ENCODE data around the gene PNRC1. TPM values are rescaled to one million over a fixed set of nuclear protein-coding genes. Genes with fewer than 3 reads are reported as not detected.

The PNRC1 gene
- total and polyA plus RNA-seq, 2 donors from 2014 or later: 72.0 to 232 TPM

DNA sequence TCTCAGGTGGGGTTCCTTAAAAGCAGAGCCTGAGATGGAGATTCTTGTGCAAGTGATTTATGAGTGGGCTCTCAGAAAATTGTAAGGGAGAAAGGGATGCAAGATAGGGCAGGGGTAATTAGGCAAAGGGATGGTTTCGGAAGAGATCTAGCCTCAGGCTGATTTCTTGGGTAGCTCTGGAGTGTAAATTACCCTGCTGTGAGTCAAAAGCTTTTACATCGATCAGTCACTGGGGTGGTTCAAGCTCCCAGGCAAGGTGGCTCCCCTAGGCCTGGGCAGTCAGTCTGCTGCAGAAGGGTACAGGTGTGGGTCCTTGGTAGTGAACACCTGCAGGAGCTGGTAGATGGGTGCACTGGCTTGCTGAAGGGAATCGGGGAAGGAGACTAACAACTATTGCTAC is 54.2 kb downstream of the PNRC1 start:
- intact Hi-C loops (cut with DNase I): loop anchor here (10.0 kb wide), 1 partner anchor 230 kb away; no protein-coding TSS in a partner anchor
- TF ChIP-seq CTCF (IDR thresholded peaks at IDR 0.05; ENCODE audit: borderline replicate concordance, extremely low read depth, insufficient read depth): no peak
- H3K4me3 ChIP-seq (ENCODE audit: low read length in 3 of 3): no peak overlapping the region
- no peaks in the 10 kb centered on the region for H3K36me3 ChIP-seq (ENCODE audit: control insufficient read depth in 2 of 3, insufficient read depth in 3 of 3, low read length in 3 of 3)
- no peaks in the 10 kb centered on the region for H3K4me1 ChIP-seq (ENCODE audit: control insufficient read depth in 2 of 3, insufficient read depth in 2 of 3, low read depth in 1 of 3, low read length in 3 of 3)
- FAIRE-seq (no peak), DNase-seq (no peak)
- H3K27me3 ChIP-seq (ENCODE audit: control insufficient read depth, insufficient read depth, low read length): no peaks in the 10 kb centered on the region
- no peaks in the 10 kb centered on the region for H3K9me3 ChIP-seq (ENCODE audit: control insufficient read depth in 2 of 3, insufficient read depth in 1 of 3, low read length in 3 of 3)
- H3K27ac ChIP-seq (ENCODE audit: low read depth in 2 of 2, low read length in 2 of 2): no peak overlapping the region
- no peak overlapping the region for H3K9ac ChIP-seq (ENCODE audit: low read length in 3 of 3)

Other genes starting within 250 kb of the PNRC1 start
- gene RNGTT, start 117.1 kb upstream of the PNRC1 start, total RNA-seq: 13.8 TPM
- 5.4 TPM for gene RNGTT, start 117.1 kb upstream of the PNRC1 start, polyA plus RNA-seq (ENCODE audit: insufficient read depth, low read depth, low replicate concordance)
- gene SRSF12, start 37.3 kb downstream of the PNRC1 start, total RNA-seq: 2.3 TPM
- 1.0 TPM for gene SRSF12, start 37.3 kb downstream of the PNRC1 start, polyA plus RNA-seq (ENCODE audit: insufficient read depth, low read depth, low replicate concordance)
- 14.4 TPM for gene PM20D2, start 65.3 kb downstream of the PNRC1 start, total RNA-seq
- gene PM20D2, start 65.3 kb downstream of the PNRC1 start, polyA plus RNA-seq (ENCODE audit: insufficient read depth, low read depth, low replicate concordance): 5.7 TPM
- not detected for gene GABRR1, start 136.6 kb downstream of the PNRC1 start, total RNA-seq
- gene GABRR1, start 136.6 kb downstream of the PNRC1 start, polyA plus RNA-seq (ENCODE audit: insufficient read depth, low read depth, low replicate concordance): not detected
- gene GABRR2, start 234.5 kb downstream of the PNRC1 start, total RNA-seq: 0.38 TPM
- not detected for gene GABRR2, start 234.5 kb downstream of the PNRC1 start, polyA plus RNA-seq (ENCODE audit: insufficient read depth, low read depth, low replicate concordance)